ENCODE data around the gene MIA. TPM values are rescaled to one million over a fixed set of nuclear protein-coding genes. Genes with fewer than 3 reads are reported as not detected.
A peak's percentile ranks its signal among the peaks of the same experiment; 100 is the strongest.
"Not testable (repeated sequence)": the region's sequence is repeated elsewhere in the genome, so short reads cannot be mapped to it uniquely, and the experiment has no call there.

Gene MIA
- total RNA-seq = 1 to 10 TPM in 3 of 4 donors, not detected in 1; 1.4 to 9.2 (median 3.1) TPM

GRCh38 chr19:40774916-40775631 lies at the start of gene MIA:
Gene MIA (plus strand): TSS chr19:40775521. CDS start chr19:40775543, 22 bp downstream.
- H3K9me3 ChIP-seq = no peaks in the 10 kb centered on the region
- peak within 1 kb of the TSS in 2 of 4 donors; percentile 4 to 98 for H3K27ac ChIP-seq
- H3K27me3 ChIP-seq = no peaks in the 10 kb centered on the region
- H3K4me3 ChIP-seq = peak within 1 kb of the TSS in 1 of 2 donors; percentile 7
- H3K36me3 ChIP-seq = peaks cover 0 to 2% of the 10 kb centered on the region in 2 donors
- TF ChIP-seq POLR2A (IDR thresholded peaks at IDR 0.05) (no peak), POLR2AphosphoS5 (IDR thresholded peaks at IDR 0.05) (no peak), CTCF (IDR thresholded peaks at IDR 0.05) (no peak), EP300 (IDR thresholded peaks at IDR 0.05) (no peak)
- no peak for ATAC-seq
- 58 to 67% methylated on average over 1 to 4 of the region's 9 CpGs for WGBS, 2 donors (ENCODE audit: low coverage in 1 of 2)
- peaks cover 0 to 25% (median 13%) of the 10 kb centered on the region in 3 donors for H3K4me1 ChIP-seq

GRCh38 chr19:40726279-40726678 lies 49.0 kb upstream of the MIA start:
- Histone ChIP-seq H3K27ac (no peak overlapping the region), H3K27me3 (no peaks in the 10 kb centered on the region), H3K9me3 (no peaks in the 10 kb centered on the region), H3K4me3 (no peak overlapping the region), H3K36me3 (peaks cover 3 to 87% of the 10 kb centered on the region in 2 donors), H3K4me1 (peaks cover 0 to 42% (median 18%) of the 10 kb centered on the region in 3 donors)
- no peak for ATAC-seq
- 60 to 100% methylated on average over 2 to 4 of the region's 4 CpGs for WGBS, 2 donors (ENCODE audit: low coverage in 1 of 2)
- TF ChIP-seq CTCF (IDR thresholded peaks at IDR 0.05) (no peak), POLR2AphosphoS5 (IDR thresholded peaks at IDR 0.05) (no peak), EP300 (IDR thresholded peaks at IDR 0.05) (no peak), POLR2A (IDR thresholded peaks at IDR 0.05) (no peak)

GRCh38 chr19:40730065-40730464 lies 45.3 kb upstream of the MIA start:
- H3K27ac ChIP-seq, ATAC-seq, H3K4me1 ChIP-seq, H3K9me3 ChIP-seq, H3K4me3 ChIP-seq, H3K27me3 ChIP-seq: not testable (repeated sequence)
- 67 to 77% methylated on average over 3 to 5 of the region's 5 CpGs for WGBS, 2 donors (ENCODE audit: low coverage in 1 of 2)
- peaks cover 3 to 100% of the 10 kb centered on the region in 2 donors for H3K36me3 ChIP-seq

GRCh38 chr19:40732304-40732703 lies 43.0 kb upstream of the MIA start:
- H3K36me3 ChIP-seq = peaks cover 0 to 100% of the 10 kb centered on the region in 2 donors
- not testable (repeated sequence) for ATAC-seq
- WGBS, 2 donors (ENCODE audit: low coverage in 1 of 2) = 91 to 92% methylated on average over 14 of the region's 16 CpGs

GRCh38 chr19:40733149-40733548 lies 42.2 kb upstream of the MIA start:
- ATAC-seq = no peak
- no peaks in the 10 kb centered on the region for H3K27me3 ChIP-seq
- H3K9me3 ChIP-seq = no peaks in the 10 kb centered on the region
- H3K4me1 ChIP-seq = no peaks in the 10 kb centered on the region
- H3K4me3 ChIP-seq = no peak overlapping the region
- H3K27ac ChIP-seq = no peak overlapping the region
- WGBS, 2 donors (ENCODE audit: low coverage in 1 of 2) = 83 to 100% methylated on average over 1 to 4 of the region's 13 CpGs
- H3K36me3 ChIP-seq = peaks cover 0 to 100% of the 10 kb centered on the region in 2 donors
- TF ChIP-seq POLR2AphosphoS5 (IDR thresholded peaks at IDR 0.05) = no peak
- TF ChIP-seq CTCF (IDR thresholded peaks at IDR 0.05) = no peak
- no peak for TF ChIP-seq EP300 (IDR thresholded peaks at IDR 0.05)
- no peak for TF ChIP-seq POLR2A (IDR thresholded peaks at IDR 0.05)

More at GRCh38 chr19:40732304-40732703, 43.0 kb upstream of the MIA start:
- H3K4me3 ChIP-seq, H3K4me1 ChIP-seq, H3K27me3 ChIP-seq, H3K27ac ChIP-seq, H3K9me3 ChIP-seq: not testable (repeated sequence)

All from gastroesophageal sphincter (tissue), 4 donors.